ENCODE data around the gene DNAJC11. TPM values are rescaled to one million over a fixed set of nuclear protein-coding genes. Genes with fewer than 3 reads are reported as not detected.

The DNAJC11 gene
- polyA plus RNA-seq, 1 donor from 2014 or later = 25.9 TPM

GRCh38 chr1:6585841-6586240, 115.8 kb downstream of the DNAJC11 start:
- Mint-ChIP-seq H3K9me3 (no peaks in the 10 kb centered on the region), H3K36me3 (no peaks in the 10 kb centered on the region), H3K4me1 (peaks cover 6 to 23% (median 17%) of the 10 kb centered on the region in 3 donors), H3K4me3 (no peak overlapping the region), H3K27ac (no peak overlapping the region), H3K27me3 (no peaks in the 10 kb centered on the region)

GRCh38 chr1:6585081-6585722, 116.4 kb downstream of the DNAJC11 start:
- peaks cover 6 to 27% (median 18%) of the 10 kb centered on the region in 3 donors for H3K4me1 Mint-ChIP-seq
- H3K4me3 Mint-ChIP-seq = no peak overlapping the region
- no peaks in the 10 kb centered on the region for H3K36me3 Mint-ChIP-seq
- H3K27me3 Mint-ChIP-seq = no peaks in the 10 kb centered on the region
- H3K9me3 Mint-ChIP-seq = no peaks in the 10 kb centered on the region
- peak overlapping the region in 1 of 3 donors; percentile 12 for H3K27ac Mint-ChIP-seq

Other genes starting within 250 kb of the DNAJC11 start
- gene TNFRSF25, start 235.6 kb downstream of the DNAJC11 start, polyA plus RNA-seq = 2.3 TPM
- gene PLEKHG5, start 210.1 kb downstream of the DNAJC11 start, polyA plus RNA-seq = not detected
- gene NOL9, start 147.3 kb downstream of the DNAJC11 start, polyA plus RNA-seq = 18.1 TPM
- not detected for gene TAS1R1, start 146.5 kb downstream of the DNAJC11 start, polyA plus RNA-seq
- gene ZBTB48, start 121.8 kb downstream of the DNAJC11 start, polyA plus RNA-seq = 21.4 TPM
- gene KLHL21, start 98.9 kb downstream of the DNAJC11 start, polyA plus RNA-seq = 12.1 TPM
- gene PHF13, start 88.1 kb downstream of the DNAJC11 start, polyA plus RNA-seq = 5.3 TPM
- 28.4 TPM for gene THAP3, start 76.9 kb downstream of the DNAJC11 start, polyA plus RNA-seq
- 79.0 TPM for gene CAMTA1, start 83.6 kb upstream of the DNAJC11 start, polyA plus RNA-seq